Transverse colon (tissue), 4 donors: ENCODE measurements around the gene DAND5.

Experiments used
- CTCF ChIP-seq, 5 experiments: fragments of 200-600 bp in 3 of 5; fragments of 450-650 bp in 2 of 5; sonication (generic) in 3 of 5; IDR thresholded peaks; 1 replicate in 2 of 5; 2 replicates in 3 of 5; pipeline ENCODE4 v1.5.1; 2016 to 2017; ENCODE audit warnings: antibody characterized with exemption in 5 of 5, inconsistent platforms in 3 of 5, mild to moderate bottlenecking in 2 of 5, moderate library complexity in 1 of 5
- EP300 ChIP-seq: sonication (generic); formaldehyde crosslinking; IDR thresholded peaks from one replicate; pipeline ENCODE4 v1.6.1; 2017; ENCODE audit warnings: antibody characterized with exemption, low read depth
- POLR2A ChIP-seq: fragments of 450-650 bp; IDR thresholded peaks from one replicate; pipeline ENCODE4 v1.6.1; 2016; ENCODE audit warnings: antibody characterized with exemption, mild to moderate bottlenecking, moderate library complexity
- POLR2AphosphoS5 ChIP-seq, 3 donors: sonication (generic); formaldehyde crosslinking; IDR thresholded peaks; one replicate each; pipeline ENCODE4 v1.6.1; 2016; ENCODE audit warnings: antibody characterized with exemption in 3 of 3

- TF ChIP-seq CTCF (IDR thresholded peaks at IDR 0.05) (no peak), POLR2A (no peak), POLR2AphosphoS5 (IDR thresholded peaks at IDR 0.05) (no peak), EP300 (no peak)
Observed at GRCh38 chr19:12995596-12996405, 26.4 kb downstream of the DAND5 start.
